ENCODE results near the gene TPX2. TPM values are rescaled to one million over a fixed set of nuclear protein-coding genes. Genes with fewer than 3 reads are reported as not detected.

TPX2 gene
- total and polyA plus RNA-seq, 2 donors = 8.2 to 75.6 TPM

- 97% methylated on average over 3 of the region's 3 CpGs for WGBS
- Histone ChIP-seq H3K36me3 (ENCODE audit: control insufficient read depth in 2 of 2, insufficient read depth in 2 of 2, low read length in 1 of 2) (peaks cover 47 to 83% of the 10 kb centered on the region in 2 donors), H3K4me3 (ENCODE audit: low read length in 2 of 2) (no peak overlapping the region), H3K27ac (ENCODE audit: low read depth in 1 of 2, low read length in 1 of 2) (no peak overlapping the region), H3K4me1 (ENCODE audit: control insufficient read depth in 2 of 2, insufficient read depth in 2 of 2, low read length in 2 of 2) (no peaks in the 10 kb centered on the region), H3K9me3 (ENCODE audit: control insufficient read depth in 2 of 2, insufficient read depth in 1 of 2, low read length in 1 of 2) (no peaks in the 10 kb centered on the region), H3K27me3 (ENCODE audit: control insufficient read depth in 2 of 2, insufficient read depth in 1 of 2, low read length in 1 of 2) (no peaks in the 10 kb centered on the region)
- no peak for DNase-seq (ENCODE audit: low read depth in 6 of 9, low spot score in 9 of 9)
These were observed 58.3 kb downstream of the TPX2 start for GRCh38 chr20:31797364-31797763.

- Histone ChIP-seq H3K4me1 (ENCODE audit: control insufficient read depth in 2 of 2, insufficient read depth in 2 of 2, low read length in 2 of 2) (peaks cover 3 to 15% of the 10 kb centered on the region in 2 donors), H3K27ac (ENCODE audit: low read depth in 1 of 2, low read length in 1 of 2) (no peak overlapping the region), H3K36me3 (ENCODE audit: control insufficient read depth in 2 of 2, insufficient read depth in 2 of 2, low read length in 1 of 2) (peaks cover 46 to 84% of the 10 kb centered on the region in 2 donors), H3K27me3 (ENCODE audit: control insufficient read depth in 2 of 2, insufficient read depth in 1 of 2, low read length in 1 of 2) (no peaks in the 10 kb centered on the region), H3K9me3 (ENCODE audit: control insufficient read depth in 2 of 2, insufficient read depth in 1 of 2, low read length in 1 of 2) (no peaks in the 10 kb centered on the region), H3K4me3 (ENCODE audit: low read length in 2 of 2) (no peak overlapping the region)
- DNase-seq (ENCODE audit: low read depth in 6 of 9, low spot score in 9 of 9) = no peak
- 96% methylated on average over 7 of the region's 7 CpGs for WGBS
These were observed 62.4 kb downstream of the TPX2 start for GRCh38 chr20:31801508-31801907.

DNA sequence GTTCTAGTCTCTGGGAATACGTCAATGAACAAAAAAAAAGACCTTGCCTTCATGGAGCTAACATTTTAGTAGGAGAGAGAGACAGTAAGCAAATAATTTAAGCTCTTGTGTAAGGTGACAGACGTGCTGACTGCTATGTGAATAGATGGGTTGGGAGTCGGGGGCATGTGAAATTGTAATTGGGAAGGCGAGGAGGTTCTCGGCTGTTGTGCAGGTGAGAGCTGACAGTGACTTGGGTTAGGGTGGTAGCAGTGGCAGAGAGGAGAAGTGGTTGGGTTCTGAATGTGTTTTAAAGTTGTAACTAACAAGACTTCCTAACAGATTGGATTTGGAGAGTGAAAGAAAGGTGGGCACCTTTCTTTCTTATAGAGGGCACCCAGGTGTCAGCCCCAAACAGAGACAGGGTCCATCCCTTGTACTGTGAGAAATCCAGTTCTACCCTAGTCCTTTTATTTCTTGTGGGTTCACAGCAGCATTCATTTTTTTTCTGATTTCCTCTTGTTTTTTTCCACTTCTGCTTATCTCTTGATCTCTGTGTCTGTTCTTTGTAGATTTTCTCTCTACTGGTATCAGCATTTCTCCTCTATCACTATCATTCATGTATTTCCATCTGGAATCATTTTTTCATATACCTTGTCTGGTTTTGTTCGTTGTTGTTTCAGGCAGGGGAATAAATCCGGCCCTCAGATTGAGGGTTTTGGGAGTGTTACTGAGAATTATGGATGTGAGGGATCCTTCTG, 64.6 kb downstream of the TPX2 start:
- WGBS = 60% methylated on average over 7 of the region's 7 CpGs
- peaks cover 43 to 82% of the 10 kb centered on the region in 2 donors for H3K36me3 ChIP-seq (ENCODE audit: control insufficient read depth in 2 of 2, insufficient read depth in 2 of 2, low read length in 1 of 2)
- no peaks in the 10 kb centered on the region for H3K27me3 ChIP-seq (ENCODE audit: control insufficient read depth in 2 of 2, insufficient read depth in 1 of 2, low read length in 1 of 2)
- no peaks in the 10 kb centered on the region for H3K9me3 ChIP-seq (ENCODE audit: control insufficient read depth in 2 of 2, insufficient read depth in 1 of 2, low read length in 1 of 2)
- peaks cover 3 to 15% of the 10 kb centered on the region in 2 donors for H3K4me1 ChIP-seq (ENCODE audit: control insufficient read depth in 2 of 2, insufficient read depth in 2 of 2, low read length in 2 of 2)
- peak in 1 of 9 donors; percentile 26 for DNase-seq (ENCODE audit: low read depth in 6 of 9, low spot score in 9 of 9)
- H3K27ac ChIP-seq (ENCODE audit: low read depth in 1 of 2, low read length in 1 of 2) = no peak overlapping the region
- no peak overlapping the region for H3K4me3 ChIP-seq (ENCODE audit: low read length in 2 of 2)

DNA sequence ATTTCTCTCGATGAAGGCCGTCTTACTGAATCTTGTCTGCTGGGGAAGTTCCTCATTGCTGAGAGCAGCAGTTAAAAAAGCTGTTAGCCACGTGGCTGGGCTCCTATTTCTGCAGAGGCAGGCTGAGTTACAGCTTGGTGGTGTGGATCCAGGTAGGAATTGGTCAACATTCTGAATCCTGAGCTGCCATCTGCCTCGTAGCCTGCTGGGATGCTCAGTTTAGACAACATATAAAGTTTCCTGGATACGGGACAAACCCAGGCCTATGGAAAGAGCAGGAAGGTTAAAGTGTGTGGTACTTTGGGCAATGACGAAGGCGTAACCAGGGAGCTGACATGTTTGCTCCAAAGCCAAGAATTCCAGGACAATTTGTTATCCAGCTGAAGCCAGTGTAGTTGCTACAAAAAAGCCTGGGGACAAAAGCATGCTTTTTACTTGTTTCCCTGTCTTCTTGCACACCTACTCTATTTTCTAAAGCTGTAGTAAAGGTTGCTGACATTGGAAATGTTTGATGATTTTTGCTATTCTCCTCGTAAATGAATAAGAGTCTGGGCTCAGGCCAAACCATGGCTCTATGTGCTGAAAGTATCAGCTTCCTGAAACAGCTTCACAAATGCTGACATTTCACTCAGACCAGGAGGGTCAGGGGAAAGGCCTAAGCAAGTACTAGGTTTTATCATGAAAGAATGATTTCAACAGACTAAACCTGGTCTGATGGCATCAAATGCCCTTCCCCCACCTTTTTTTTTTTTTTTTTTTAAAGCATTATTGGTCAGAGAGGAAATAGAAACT, 67.7 kb downstream of the TPX2 start:
- peaks cover 3 to 15% of the 10 kb centered on the region in 2 donors for H3K4me1 ChIP-seq (ENCODE audit: control insufficient read depth in 2 of 2, insufficient read depth in 2 of 2, low read length in 2 of 2)
- no peaks in the 10 kb centered on the region for H3K9me3 ChIP-seq (ENCODE audit: control insufficient read depth in 2 of 2, insufficient read depth in 1 of 2, low read length in 1 of 2)
- H3K36me3 ChIP-seq (ENCODE audit: control insufficient read depth in 2 of 2, insufficient read depth in 2 of 2, low read length in 1 of 2) = peaks cover 26 to 58% of the 10 kb centered on the region in 2 donors
- 76% methylated on average over 8 of the region's 8 CpGs for WGBS
- no peak overlapping the region for H3K4me3 ChIP-seq (ENCODE audit: low read length in 2 of 2)
- no peaks in the 10 kb centered on the region for H3K27me3 ChIP-seq (ENCODE audit: control insufficient read depth in 2 of 2, insufficient read depth in 1 of 2, low read length in 1 of 2)
- no peak overlapping the region for H3K27ac ChIP-seq (ENCODE audit: low read depth in 1 of 2, low read length in 1 of 2)
- DNase-seq (ENCODE audit: low read depth in 6 of 9, low spot score in 9 of 9) = no peak

GRCh38 chr20:31808481-31808880, 69.4 kb downstream of the TPX2 start:
- peaks cover 20 to 44% of the 10 kb centered on the region in 2 donors for H3K36me3 ChIP-seq (ENCODE audit: control insufficient read depth in 2 of 2, insufficient read depth in 2 of 2, low read length in 1 of 2)
- over 99% methylated on average over 3 of the region's 3 CpGs for WGBS
- no peaks in the 10 kb centered on the region for H3K27me3 ChIP-seq (ENCODE audit: control insufficient read depth in 2 of 2, insufficient read depth in 1 of 2, low read length in 1 of 2)
- DNase-seq (ENCODE audit: low read depth in 6 of 9, low spot score in 9 of 9) = no peak
- no peak overlapping the region for H3K27ac ChIP-seq (ENCODE audit: low read depth in 1 of 2, low read length in 1 of 2)
- peaks cover 3 to 10% of the 10 kb centered on the region in 2 donors for H3K4me1 ChIP-seq (ENCODE audit: control insufficient read depth in 2 of 2, insufficient read depth in 2 of 2, low read length in 2 of 2)
- no peaks in the 10 kb centered on the region for H3K9me3 ChIP-seq (ENCODE audit: control insufficient read depth in 2 of 2, insufficient read depth in 1 of 2, low read length in 1 of 2)
- H3K4me3 ChIP-seq (ENCODE audit: low read length in 2 of 2) = no peak overlapping the region

DNA sequence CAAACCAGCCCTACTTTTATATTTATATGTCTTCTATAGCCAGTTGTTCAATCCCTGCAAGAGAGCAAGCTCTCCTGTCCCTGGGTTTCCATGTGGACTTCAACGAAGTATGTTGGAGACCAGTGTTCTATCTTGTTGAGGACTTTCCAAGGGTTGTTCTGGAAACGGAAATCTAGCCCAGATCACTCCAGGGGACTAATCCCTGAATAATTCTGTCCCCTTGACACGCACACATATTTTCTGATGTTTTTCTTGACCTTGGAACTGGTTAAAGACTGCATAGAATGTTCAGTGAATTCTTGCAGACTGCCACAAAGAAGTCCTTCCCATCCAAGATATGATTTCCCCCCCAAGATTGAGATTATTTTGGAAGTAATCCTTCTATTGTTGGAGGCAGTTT, 70.6 kb downstream of the TPX2 start:
- Histone ChIP-seq H3K27me3 (ENCODE audit: control insufficient read depth in 2 of 2, insufficient read depth in 1 of 2, low read length in 1 of 2) (no peaks in the 10 kb centered on the region), H3K27ac (ENCODE audit: low read depth in 1 of 2, low read length in 1 of 2) (no peak overlapping the region), H3K9me3 (ENCODE audit: control insufficient read depth in 2 of 2, insufficient read depth in 1 of 2, low read length in 1 of 2) (no peaks in the 10 kb centered on the region), H3K4me3 (ENCODE audit: low read length in 2 of 2) (no peak overlapping the region), H3K36me3 (ENCODE audit: control insufficient read depth in 2 of 2, insufficient read depth in 2 of 2, low read length in 1 of 2) (peaks cover 19 to 36% of the 10 kb centered on the region in 2 donors), H3K4me1 (ENCODE audit: control insufficient read depth in 2 of 2, insufficient read depth in 2 of 2, low read length in 2 of 2) (peaks cover 0 to 2% of the 10 kb centered on the region in 2 donors)
- 98% methylated on average over 3 of the region's 3 CpGs for WGBS
- no peak for DNase-seq (ENCODE audit: low read depth in 6 of 9, low spot score in 9 of 9)

- H3K4me1 ChIP-seq (ENCODE audit: control insufficient read depth in 2 of 2, insufficient read depth in 2 of 2, low read length in 2 of 2) = peaks cover 0 to 1% of the 10 kb centered on the region in 2 donors
- H3K9me3 ChIP-seq (ENCODE audit: control insufficient read depth in 2 of 2, insufficient read depth in 1 of 2, low read length in 1 of 2) = no peaks in the 10 kb centered on the region
- H3K27ac ChIP-seq (ENCODE audit: low read depth in 1 of 2, low read length in 1 of 2) = no peak overlapping the region
- DNase-seq (ENCODE audit: low read depth in 6 of 9, low spot score in 9 of 9) = no peak
- H3K27me3 ChIP-seq (ENCODE audit: control insufficient read depth in 2 of 2, insufficient read depth in 1 of 2, low read length in 1 of 2) = no peaks in the 10 kb centered on the region
- peaks cover 12 to 23% of the 10 kb centered on the region in 2 donors for H3K36me3 ChIP-seq (ENCODE audit: control insufficient read depth in 2 of 2, insufficient read depth in 2 of 2, low read length in 1 of 2)
- H3K4me3 ChIP-seq (ENCODE audit: low read length in 2 of 2) = no peak overlapping the region
- 98% methylated on average over 4 of the region's 4 CpGs for WGBS
These were observed 72.1 kb downstream of the TPX2 start for GRCh38 chr20:31811198-31811597.

- 78% methylated on average over 15 of the region's 15 CpGs for WGBS
- DNase-seq (ENCODE audit: low read depth in 6 of 9, low spot score in 9 of 9) = no peak
- H3K27ac ChIP-seq (ENCODE audit: low read depth in 1 of 2, low read length in 1 of 2) = no peak overlapping the region
These were observed 73.0 kb downstream of the TPX2 start for GRCh38 chr20:31811796-31812728.

More at GRCh38 chr20:31811796-31812728, 73.0 kb downstream of the TPX2 start:
- Histone ChIP-seq H3K9me3 (ENCODE audit: control insufficient read depth in 2 of 2, insufficient read depth in 1 of 2, low read length in 1 of 2) (no peaks in the 10 kb centered on the region), H3K27me3 (ENCODE audit: control insufficient read depth in 2 of 2, insufficient read depth in 1 of 2, low read length in 1 of 2) (no peaks in the 10 kb centered on the region), H3K4me3 (ENCODE audit: low read length in 2 of 2) (no peak overlapping the region), H3K36me3 (ENCODE audit: control insufficient read depth in 2 of 2, insufficient read depth in 2 of 2, low read length in 1 of 2) (peaks cover 4 to 14% of the 10 kb centered on the region in 2 donors), H3K4me1 (ENCODE audit: control insufficient read depth in 2 of 2, insufficient read depth in 2 of 2, low read length in 2 of 2) (no peaks in the 10 kb centered on the region)

Measured in thymus (tissue), 11 donors.